Measurements from ENCODE around the gene SUN5.

Gene SUN5

GRCh38 chr20:33026779-33027759 is 22.8 kb upstream of the SUN5 start:
- no peak for DNase-seq (ENCODE audit: low spot score)

- DNase-seq (ENCODE audit: low spot score): no peak
Observed at GRCh38 chr20:33026072-33026778, 22.0 kb upstream of the SUN5 start.

GRCh38 chr20:33025318-33025876 is 21.2 kb upstream of the SUN5 start:
- no peak for DNase-seq (ENCODE audit: low spot score)

GRCh38 chr20:33024609-33025317 is 20.5 kb upstream of the SUN5 start:
- DNase-seq (ENCODE audit: low spot score): no peak

GRCh38 chr20:33024243-33024560 is 20.0 kb upstream of the SUN5 start:
- no peak for DNase-seq (ENCODE audit: low spot score)

GRCh38 chr20:33023439-33024242 is 19.4 kb upstream of the SUN5 start:
- no peak for DNase-seq (ENCODE audit: low spot score)

GRCh38 chr20:33022694-33023438 is 18.6 kb upstream of the SUN5 start:
- DNase-seq (ENCODE audit: low spot score): no peak

GRCh38 chr20:33022289-33022688 is 18.1 kb upstream of the SUN5 start:
- no peak for DNase-seq (ENCODE audit: low spot score)

- DNase-seq (ENCODE audit: low spot score): no peak
Observed at GRCh38 chr20:33021879-33022278, 17.6 kb upstream of the SUN5 start.

- no peak for DNase-seq (ENCODE audit: low spot score)
Observed at GRCh38 chr20:33020278-33021161, 16.3 kb upstream of the SUN5 start.

- DNase-seq (ENCODE audit: low spot score): no peak
Observed at GRCh38 chr20:33019465-33020277, 15.4 kb upstream of the SUN5 start.

GRCh38 chr20:33018169-33018931 is 14.1 kb upstream of the SUN5 start:
- no peak for DNase-seq (ENCODE audit: low spot score)

GRCh38 chr20:33017542-33017941 is 13.3 kb upstream of the SUN5 start:
- DNase-seq (ENCODE audit: low spot score): no peak

GRCh38 chr20:33016581-33017109 is 12.4 kb upstream of the SUN5 start:
- DNase-seq (ENCODE audit: low spot score): no peak

GRCh38 chr20:33015700-33016580 is 11.7 kb upstream of the SUN5 start:
- no peak for DNase-seq (ENCODE audit: low spot score)

GRCh38 chr20:33015114-33015484 is 10.9 kb upstream of the SUN5 start:
- DNase-seq (ENCODE audit: low spot score): no peak
